GM20431 (cell line): ENCODE results near the gene TRIM27.
"Not testable (repeated sequence)": the region's sequence is repeated elsewhere in the genome, so short reads cannot be mapped to it uniquely, and the experiment has no call there.

Experiments used
- in situ Hi-C: fragments of 300-500 bp; cut with MseI, MboI; formaldehyde crosslinking; loops from one replicate; pipeline ENCODE4 v1.15.0; 2020; ENCODE audit warnings: low sequenced_read_pairs; ENCODE audit not compliant: unreplicated experiment

Gene TRIM27

GRCh38 chr6:28943557-28944411, 20.0 kb upstream of the TRIM27 start:
- in situ Hi-C loops, result no loop called here

GRCh38 chr6:28943223-28943556, 19.4 kb upstream of the TRIM27 start:
- in situ Hi-C loops, result no loop called here

GRCh38 chr6:28941684-28942448, 18.1 kb upstream of the TRIM27 start:
- in situ Hi-C loops, result no loop called here

- in situ Hi-C loops, result no loop called here
Observed at GRCh38 chr6:28940858-28941683, 17.3 kb upstream of the TRIM27 start.

- in situ Hi-C loops, result no loop called here
Observed at GRCh38 chr6:28940294-28940857, 16.6 kb upstream of the TRIM27 start.

GRCh38 chr6:28933069-28933468, 9.3 kb upstream of the TRIM27 start:
- in situ Hi-C loops, result no loop called here

GRCh38 chr6:28929887-28930620, 6.3 kb upstream of the TRIM27 start:
- in situ Hi-C loops, result no loop called here

- in situ Hi-C loops, result not testable (repeated sequence)
Observed at GRCh38 chr6:28929339-28929738, 5.6 kb upstream of the TRIM27 start.

- in situ Hi-C loops, result no loop called here
Observed at GRCh38 chr6:28927846-28928245, 4.1 kb upstream of the TRIM27 start.

GRCh38 chr6:28922821-28923317, 916 bp downstream of the TRIM27 start:
- in situ Hi-C loops, result no loop called here

GRCh38 chr6:28922004-28922820, 1.6 kb downstream of the TRIM27 start:
- in situ Hi-C loops, result no loop called here

- in situ Hi-C loops, result no loop called here
Observed at GRCh38 chr6:28920281-28920680, 3.5 kb downstream of the TRIM27 start.

- in situ Hi-C loops, result no loop called here
Observed at GRCh38 chr6:28914941-28915340, 8.8 kb downstream of the TRIM27 start.

- in situ Hi-C loops, result no loop called here
Observed at GRCh38 chr6:28910901-28911690, 12.7 kb downstream of the TRIM27 start.

- in situ Hi-C loops, result no loop called here
Observed at GRCh38 chr6:28907394-28907793, 16.4 kb downstream of the TRIM27 start.

GRCh38 chr6:28906669-28907068, 17.1 kb downstream of the TRIM27 start:
- in situ Hi-C loops, result no loop called here

- in situ Hi-C loops, result no loop called here
Observed at GRCh38 chr6:28903686-28904085, 20.1 kb downstream of the TRIM27 start.

- in situ Hi-C loops, result no loop called here
Observed at GRCh38 chr6:28901831-28902230, 22.0 kb downstream of the TRIM27 start.
